ENCODE measurements around the gene PLXDC2. TPM values are rescaled to one million over a fixed set of nuclear protein-coding genes. Genes with fewer than 3 reads are reported as not detected.

The PLXDC2 gene
- total and polyA plus RNA-seq, 2 donors, result 7.1 to 8.0 TPM

DNA sequence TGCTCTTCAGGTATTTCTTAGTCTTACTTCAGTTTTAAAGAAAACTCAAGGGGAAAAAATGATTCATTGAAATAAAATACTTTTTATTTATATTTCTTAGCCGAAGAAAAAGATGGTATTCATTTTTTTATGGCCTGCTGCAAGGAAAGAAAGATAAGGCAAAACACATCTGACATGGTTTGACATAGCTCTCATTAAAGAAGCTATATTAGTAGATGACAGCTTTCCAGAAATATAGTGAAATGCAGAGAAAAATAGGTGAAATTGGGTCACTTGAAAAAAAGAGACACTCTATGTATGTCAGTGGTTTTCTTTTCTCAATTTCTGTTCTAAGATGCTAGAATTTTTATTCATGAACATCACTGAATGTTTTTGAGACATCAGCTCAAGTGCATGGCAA lies 438.3 kb downstream of the PLXDC2 start:
- DNase-seq (ENCODE audit: low read depth in 6 of 9, low spot score in 9 of 9), result no peak
- Histone ChIP-seq H3K27ac (ENCODE audit: low read depth in 1 of 2, low read length in 1 of 2) (no peak overlapping the region), H3K9me3 (ENCODE audit: control insufficient read depth in 2 of 2, insufficient read depth in 1 of 2, low read length in 1 of 2) (no peaks in the 10 kb centered on the region), H3K27me3 (ENCODE audit: control insufficient read depth in 2 of 2, insufficient read depth in 1 of 2, low read length in 1 of 2) (no peaks in the 10 kb centered on the region), H3K4me3 (ENCODE audit: low read length in 2 of 2) (no peak overlapping the region), H3K4me1 (ENCODE audit: control insufficient read depth in 2 of 2, insufficient read depth in 2 of 2, low read length in 2 of 2) (no peaks in the 10 kb centered on the region), H3K36me3 (ENCODE audit: control insufficient read depth in 2 of 2, insufficient read depth in 2 of 2, low read length in 1 of 2) (no peaks in the 10 kb centered on the region)
- WGBS, result 94% methylated on average over 1 of the region's 1 CpG

DNA sequence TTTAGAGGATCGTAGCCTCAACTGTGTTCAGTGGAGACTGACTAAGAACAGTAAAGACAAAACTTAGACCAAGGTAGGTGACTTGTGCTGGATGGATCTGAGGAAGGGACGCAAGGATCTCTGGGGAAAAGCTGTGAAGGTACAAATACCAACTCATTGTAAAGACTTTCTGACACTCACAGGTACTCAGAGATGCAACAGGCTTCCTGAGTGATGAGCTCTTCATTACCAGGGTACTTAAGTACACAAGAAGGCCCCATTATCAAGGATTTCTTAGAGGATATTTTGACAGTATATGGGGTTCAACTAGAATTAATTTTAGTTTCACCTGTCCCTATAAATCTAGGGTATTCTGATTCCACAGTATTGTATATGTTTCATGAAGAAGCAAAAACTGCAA lies 440.7 kb downstream of the PLXDC2 start:
- no peak for DNase-seq (ENCODE audit: low read depth in 6 of 9, low spot score in 9 of 9)
- Histone ChIP-seq H3K9me3 (ENCODE audit: control insufficient read depth in 2 of 2, insufficient read depth in 1 of 2, low read length in 1 of 2) (peaks cover 0 to 3% of the 10 kb centered on the region in 2 donors), H3K36me3 (ENCODE audit: control insufficient read depth in 2 of 2, insufficient read depth in 2 of 2, low read length in 1 of 2) (no peaks in the 10 kb centered on the region), H3K27ac (ENCODE audit: low read depth in 1 of 2, low read length in 1 of 2) (no peak overlapping the region), H3K27me3 (ENCODE audit: control insufficient read depth in 2 of 2, insufficient read depth in 1 of 2, low read length in 1 of 2) (no peaks in the 10 kb centered on the region), H3K4me3 (ENCODE audit: low read length in 2 of 2) (no peak overlapping the region), H3K4me1 (ENCODE audit: control insufficient read depth in 2 of 2, insufficient read depth in 2 of 2, low read length in 2 of 2) (no peaks in the 10 kb centered on the region)
- 94% methylated on average over 2 of the region's 2 CpGs for WGBS

DNA sequence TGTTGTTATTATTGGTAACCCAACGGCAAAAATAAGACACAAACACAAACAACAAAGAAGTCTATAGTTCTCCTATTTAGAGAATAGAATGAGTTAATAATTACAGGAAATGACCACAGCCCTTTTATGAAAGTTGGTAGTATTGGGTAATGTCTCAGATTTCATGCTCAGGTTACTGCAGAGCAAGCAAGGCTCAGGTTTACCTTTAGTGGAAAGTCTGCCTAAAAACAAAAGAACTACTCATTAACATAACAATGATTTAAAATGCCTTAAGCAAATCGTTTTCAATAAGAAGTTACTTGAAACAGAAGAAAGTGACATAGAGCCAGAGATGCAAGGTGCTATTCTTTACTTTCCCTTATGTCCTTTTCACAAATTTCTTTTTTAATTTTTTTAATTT lies 441.2 kb downstream of the PLXDC2 start:
- Histone ChIP-seq H3K4me1 (ENCODE audit: control insufficient read depth in 2 of 2, insufficient read depth in 2 of 2, low read length in 2 of 2) (no peaks in the 10 kb centered on the region), H3K4me3 (ENCODE audit: low read length in 2 of 2) (no peak overlapping the region), H3K27me3 (ENCODE audit: control insufficient read depth in 2 of 2, insufficient read depth in 1 of 2, low read length in 1 of 2) (no peaks in the 10 kb centered on the region), H3K27ac (ENCODE audit: low read depth in 1 of 2, low read length in 1 of 2) (no peak overlapping the region), H3K36me3 (ENCODE audit: control insufficient read depth in 2 of 2, insufficient read depth in 2 of 2, low read length in 1 of 2) (no peaks in the 10 kb centered on the region), H3K9me3 (ENCODE audit: control insufficient read depth in 2 of 2, insufficient read depth in 1 of 2, low read length in 1 of 2) (peaks cover 0 to 7% of the 10 kb centered on the region in 2 donors)
- DNase-seq (ENCODE audit: low read depth in 6 of 9, low spot score in 9 of 9), result no peak
- WGBS, result 76% methylated on average over 2 of the region's 2 CpGs

DNA sequence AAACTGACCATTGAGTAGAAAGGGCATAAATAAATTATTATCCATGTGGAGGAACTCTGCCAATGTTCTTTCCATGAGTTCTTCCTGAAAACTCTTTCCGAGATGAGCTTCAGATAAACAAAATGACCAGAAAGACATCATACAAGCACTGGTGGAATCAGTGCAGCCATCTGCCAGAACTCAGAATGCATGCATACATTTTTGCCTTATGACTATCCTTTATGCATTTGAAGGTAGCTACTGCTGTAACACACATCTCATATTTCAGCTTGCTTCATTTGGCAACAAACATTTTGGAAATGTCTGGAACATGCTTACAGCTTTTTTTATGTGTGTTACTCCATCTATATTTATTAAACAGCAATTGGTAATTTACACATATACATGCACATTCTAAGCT lies 448.9 kb downstream of the PLXDC2 start:
- WGBS, result 95% methylated on average over 1 of the region's 1 CpG
- no peak for DNase-seq (ENCODE audit: low read depth in 6 of 9, low spot score in 9 of 9)
- H3K4me1 ChIP-seq (ENCODE audit: control insufficient read depth in 2 of 2, insufficient read depth in 2 of 2, low read length in 2 of 2), result no peaks in the 10 kb centered on the region
- H3K4me3 ChIP-seq (ENCODE audit: low read length in 2 of 2), result no peak overlapping the region
- no peaks in the 10 kb centered on the region for H3K36me3 ChIP-seq (ENCODE audit: control insufficient read depth in 2 of 2, insufficient read depth in 2 of 2, low read length in 1 of 2)
- peaks cover 0 to 11% of the 10 kb centered on the region in 2 donors for H3K9me3 ChIP-seq (ENCODE audit: control insufficient read depth in 2 of 2, insufficient read depth in 1 of 2, low read length in 1 of 2)
- H3K27ac ChIP-seq (ENCODE audit: low read depth in 1 of 2, low read length in 1 of 2), result no peak overlapping the region
- no peaks in the 10 kb centered on the region for H3K27me3 ChIP-seq (ENCODE audit: control insufficient read depth in 2 of 2, insufficient read depth in 1 of 2, low read length in 1 of 2)

- no peak for DNase-seq (ENCODE audit: low read depth in 6 of 9, low spot score in 9 of 9)
- H3K4me3 ChIP-seq (ENCODE audit: low read length in 2 of 2), result no peak overlapping the region
- no peaks in the 10 kb centered on the region for H3K27me3 ChIP-seq (ENCODE audit: control insufficient read depth in 2 of 2, insufficient read depth in 1 of 2, low read length in 1 of 2)
- H3K9me3 ChIP-seq (ENCODE audit: control insufficient read depth in 2 of 2, insufficient read depth in 1 of 2, low read length in 1 of 2), result peaks cover 0 to under 1% of the 10 kb centered on the region in 2 donors
- no peaks in the 10 kb centered on the region for H3K36me3 ChIP-seq (ENCODE audit: control insufficient read depth in 2 of 2, insufficient read depth in 2 of 2, low read length in 1 of 2)
- H3K4me1 ChIP-seq (ENCODE audit: control insufficient read depth in 2 of 2, insufficient read depth in 2 of 2, low read length in 2 of 2), result no peaks in the 10 kb centered on the region
- no peak overlapping the region for H3K27ac ChIP-seq (ENCODE audit: low read depth in 1 of 2, low read length in 1 of 2)
Observed at GRCh38 chr10:20267734-20268133, 451.5 kb downstream of the PLXDC2 start.

GRCh38 chr10:20271490-20271889 lies 455.3 kb downstream of the PLXDC2 start:
- Histone ChIP-seq H3K36me3 (ENCODE audit: control insufficient read depth in 2 of 2, insufficient read depth in 2 of 2, low read length in 1 of 2) (no peaks in the 10 kb centered on the region), H3K27ac (ENCODE audit: low read depth in 1 of 2, low read length in 1 of 2) (no peak overlapping the region), H3K4me3 (ENCODE audit: low read length in 2 of 2) (no peak overlapping the region), H3K9me3 (ENCODE audit: control insufficient read depth in 2 of 2, insufficient read depth in 1 of 2, low read length in 1 of 2) (no peaks in the 10 kb centered on the region), H3K4me1 (ENCODE audit: control insufficient read depth in 2 of 2, insufficient read depth in 2 of 2, low read length in 2 of 2) (no peaks in the 10 kb centered on the region), H3K27me3 (ENCODE audit: control insufficient read depth in 2 of 2, insufficient read depth in 1 of 2, low read length in 1 of 2) (no peaks in the 10 kb centered on the region)
- no peak for DNase-seq (ENCODE audit: low read depth in 6 of 9, low spot score in 9 of 9)
- WGBS, result 94% methylated on average over 2 of the region's 2 CpGs

- no peak overlapping the region for H3K4me3 ChIP-seq (ENCODE audit: low read length in 2 of 2)
- no peaks in the 10 kb centered on the region for H3K9me3 ChIP-seq (ENCODE audit: control insufficient read depth in 2 of 2, insufficient read depth in 1 of 2, low read length in 1 of 2)
Observed at GRCh38 chr10:20272608-20273007, 456.4 kb downstream of the PLXDC2 start.

GRCh38 chr10:20274571-20274970 lies 458.3 kb downstream of the PLXDC2 start:
- H3K36me3 ChIP-seq (ENCODE audit: control insufficient read depth in 2 of 2, insufficient read depth in 2 of 2, low read length in 1 of 2), result no peaks in the 10 kb centered on the region
- H3K27ac ChIP-seq (ENCODE audit: low read depth in 1 of 2, low read length in 1 of 2), result no peak overlapping the region
- H3K27me3 ChIP-seq (ENCODE audit: control insufficient read depth in 2 of 2, insufficient read depth in 1 of 2, low read length in 1 of 2), result no peaks in the 10 kb centered on the region
- H3K4me3 ChIP-seq (ENCODE audit: low read length in 2 of 2), result no peak overlapping the region
- no peak for DNase-seq (ENCODE audit: low read depth in 6 of 9, low spot score in 9 of 9)
- no peaks in the 10 kb centered on the region for H3K4me1 ChIP-seq (ENCODE audit: control insufficient read depth in 2 of 2, insufficient read depth in 2 of 2, low read length in 2 of 2)
- no peaks in the 10 kb centered on the region for H3K9me3 ChIP-seq (ENCODE audit: control insufficient read depth in 2 of 2, insufficient read depth in 1 of 2, low read length in 1 of 2)
- whole genome bisulfite sequencing, result 85% methylated on average over 3 of the region's 3 CpGs

More at GRCh38 chr10:20272608-20273007, 456.4 kb downstream of the PLXDC2 start:
- no peak overlapping the region for H3K27ac ChIP-seq (ENCODE audit: low read depth in 1 of 2, low read length in 1 of 2)
- no peaks in the 10 kb centered on the region for H3K27me3 ChIP-seq (ENCODE audit: control insufficient read depth in 2 of 2, insufficient read depth in 1 of 2, low read length in 1 of 2)
- no peaks in the 10 kb centered on the region for H3K36me3 ChIP-seq (ENCODE audit: control insufficient read depth in 2 of 2, insufficient read depth in 2 of 2, low read length in 1 of 2)
- DNase-seq (ENCODE audit: low read depth in 6 of 9, low spot score in 9 of 9), result no peak
- H3K4me1 ChIP-seq (ENCODE audit: control insufficient read depth in 2 of 2, insufficient read depth in 2 of 2, low read length in 2 of 2), result no peaks in the 10 kb centered on the region
- WGBS, result 94% methylated on average over 2 of the region's 2 CpGs

- Histone ChIP-seq H3K4me1 (ENCODE audit: control insufficient read depth in 2 of 2, insufficient read depth in 2 of 2, low read length in 2 of 2) (no peaks in the 10 kb centered on the region), H3K9me3 (ENCODE audit: control insufficient read depth in 2 of 2, insufficient read depth in 1 of 2, low read length in 1 of 2) (no peaks in the 10 kb centered on the region), H3K27me3 (ENCODE audit: control insufficient read depth in 2 of 2, insufficient read depth in 1 of 2, low read length in 1 of 2) (no peaks in the 10 kb centered on the region), H3K4me3 (ENCODE audit: low read length in 2 of 2) (no peak overlapping the region), H3K36me3 (ENCODE audit: control insufficient read depth in 2 of 2, insufficient read depth in 2 of 2, low read length in 1 of 2) (no peaks in the 10 kb centered on the region), H3K27ac (ENCODE audit: low read depth in 1 of 2, low read length in 1 of 2) (no peak overlapping the region)
- DNase-seq (ENCODE audit: low read depth in 6 of 9, low spot score in 9 of 9), result no peak
- 94% methylated on average over 6 of the region's 6 CpGs for WGBS
Observed at GRCh38 chr10:20276127-20276979, 460.1 kb downstream of the PLXDC2 start.
